SW480 (cell line): Measurements from ENCODE around the gene FAM83B.
A peak's percentile ranks its signal among the peaks of the same experiment; 100 is the strongest.
"Not testable (repeated sequence)": the region's sequence is repeated elsewhere in the genome, so short reads cannot be mapped to it uniquely, and the experiment has no call there.

Experiments used
- DNase-seq: peaks from one replicate; pipeline ENCODE4 v3.0.0-alpha.2; 2016; ENCODE audit warnings: low spot score

Gene FAM83B

DNA sequence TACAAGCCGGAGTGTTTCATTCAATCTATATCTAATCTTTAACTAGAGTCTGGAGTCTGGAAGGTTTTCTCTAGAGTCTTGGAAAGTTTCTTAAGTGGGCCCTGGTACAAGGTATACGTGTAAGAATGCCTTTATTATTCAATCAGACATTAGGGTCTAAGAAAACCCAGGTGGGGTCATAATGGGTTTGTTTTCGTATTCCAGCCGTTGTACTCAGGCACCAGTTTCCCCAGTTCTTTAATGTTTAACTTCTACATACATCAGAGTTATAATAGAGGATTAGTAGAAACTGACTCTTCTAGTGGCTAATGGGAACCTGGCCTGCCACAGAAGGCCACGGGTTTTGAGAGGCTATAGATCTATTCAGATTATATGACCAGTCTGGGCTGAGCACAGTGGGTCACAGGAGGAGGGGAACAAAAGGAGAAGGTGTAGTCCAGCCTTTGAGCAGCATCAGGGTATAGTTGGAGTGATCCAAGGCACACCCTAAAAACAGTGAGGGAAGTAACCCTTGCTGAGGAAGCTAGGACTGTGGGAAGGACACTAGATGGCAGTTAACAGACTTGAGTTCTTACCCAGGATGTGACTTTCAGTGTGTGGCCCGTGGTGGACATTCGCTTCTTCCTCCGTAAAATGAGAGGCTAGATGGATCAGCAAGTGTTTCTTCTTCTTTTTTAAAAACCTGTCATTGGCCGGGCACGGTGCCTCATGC, 15.5 kb downstream of the FAM83B start:
- no peak for DNase-seq

DNA sequence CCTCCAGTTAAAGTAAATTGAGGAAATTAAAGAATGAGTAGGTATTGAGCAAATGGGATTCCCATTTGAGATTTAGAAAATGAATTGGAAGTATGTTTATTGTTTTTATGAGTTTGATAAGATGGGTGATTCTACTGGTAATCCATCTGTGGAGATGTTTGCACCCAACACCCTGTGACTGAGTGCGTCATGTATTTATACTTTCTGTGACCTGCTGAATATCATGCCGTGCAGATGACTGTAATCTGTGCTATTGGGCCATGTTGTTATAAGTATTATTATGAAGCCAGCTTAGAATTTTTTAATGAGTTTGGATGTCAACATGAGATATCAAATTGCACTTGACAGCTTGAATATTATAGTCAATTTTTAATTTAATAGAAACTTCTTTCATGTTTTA, 17.7 kb downstream of the FAM83B start:
- no peak for DNase-seq

DNA sequence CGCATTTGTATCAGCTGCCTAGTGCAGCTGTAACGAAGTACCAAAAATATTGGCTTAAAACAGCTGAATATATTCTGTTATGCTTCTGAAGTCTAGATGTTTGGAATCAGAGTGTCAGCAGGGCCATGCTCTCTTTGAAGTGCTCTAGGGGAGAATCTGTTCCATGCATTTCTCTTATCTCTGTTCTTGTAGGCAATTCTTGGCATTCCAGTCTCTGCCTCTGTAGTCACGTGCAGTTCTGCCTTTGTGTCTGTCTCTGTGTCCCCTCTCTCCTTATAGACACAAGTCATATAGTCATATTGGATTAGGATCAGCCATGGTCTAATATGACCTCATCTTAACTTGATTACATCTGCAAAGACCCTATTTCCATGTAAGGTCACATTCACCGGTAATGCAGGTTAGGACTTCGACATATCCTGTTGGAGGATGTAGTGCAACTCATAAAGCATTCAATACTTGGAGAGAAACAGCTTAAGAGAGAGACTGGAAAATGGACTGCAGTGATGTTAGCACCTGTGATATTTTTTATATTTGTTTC, 18.6 kb downstream of the FAM83B start:
- no peak for DNase-seq

DNA sequence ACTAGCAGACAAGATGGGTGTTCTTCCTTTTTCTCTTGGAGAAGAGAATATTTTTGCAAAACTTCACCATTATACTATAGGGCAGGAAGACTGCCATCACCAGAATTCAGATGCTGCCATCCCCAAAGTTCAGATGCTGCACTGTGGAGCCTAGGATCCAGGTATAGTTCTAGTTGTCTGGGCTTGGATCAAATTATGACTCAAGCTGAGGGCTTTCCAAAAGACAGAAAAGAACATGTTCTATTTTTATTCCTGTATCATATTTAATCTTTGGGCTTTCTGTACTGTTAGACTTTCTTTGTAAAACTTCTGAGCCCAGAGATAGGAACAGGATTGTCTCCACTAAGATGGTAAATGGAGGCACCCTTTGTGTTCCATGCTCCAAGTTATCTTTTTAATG, 22.0 kb downstream of the FAM83B start:
- DNase-seq = no peak

DNA sequence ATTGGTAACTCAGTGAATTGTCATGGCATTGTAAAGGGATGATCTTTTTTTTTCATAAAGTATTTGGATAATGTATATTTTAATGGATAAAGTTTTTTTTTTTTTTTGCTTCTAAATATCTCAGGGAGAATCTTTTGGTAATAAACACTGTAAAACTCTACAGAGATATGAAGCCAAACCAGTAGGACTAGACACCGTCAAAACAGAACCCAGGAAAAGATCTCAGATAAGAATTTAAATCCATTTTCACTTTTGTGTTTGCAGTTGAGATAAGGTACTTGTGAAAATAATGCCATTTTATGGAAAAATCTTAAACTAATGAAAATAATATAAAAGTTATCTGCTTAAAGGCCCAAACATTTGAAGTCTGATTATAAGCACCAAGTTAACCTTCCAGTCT, 27.0 kb downstream of the FAM83B start:
- DNase-seq = no peak

DNA sequence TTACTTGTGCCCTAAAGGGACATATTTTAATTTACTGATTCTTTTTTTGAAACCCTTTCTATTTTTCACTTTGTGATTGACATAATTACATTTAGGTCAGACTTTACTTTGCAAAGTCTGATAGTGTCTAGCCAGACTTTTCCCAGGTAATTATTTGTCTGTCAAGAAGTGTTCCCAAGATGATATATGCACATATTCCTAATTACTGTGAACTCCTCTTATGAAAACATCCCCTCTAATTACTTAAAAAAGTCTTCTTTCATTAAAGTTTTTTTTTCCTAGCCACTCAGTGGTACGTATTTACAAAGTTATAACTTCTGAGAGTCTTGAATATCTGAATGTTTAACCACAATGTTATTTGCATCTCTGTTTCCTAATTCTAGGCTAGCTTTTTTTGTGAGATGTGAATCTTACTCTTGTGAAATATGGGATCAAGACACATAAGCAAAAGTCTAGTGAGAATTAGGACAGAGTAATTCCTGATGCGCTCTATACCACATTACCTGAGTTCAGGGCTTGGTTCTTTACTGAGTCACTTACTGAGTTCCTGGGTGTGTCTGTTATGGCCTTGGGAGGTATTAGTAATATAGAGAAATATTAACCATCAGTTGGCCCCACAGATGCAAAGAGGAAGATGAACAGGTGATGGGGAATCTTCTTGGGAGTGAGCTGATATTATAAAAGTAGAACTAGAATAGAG, 27.9 kb downstream of the FAM83B start:
- peak; percentile 33 for DNase-seq

DNA sequence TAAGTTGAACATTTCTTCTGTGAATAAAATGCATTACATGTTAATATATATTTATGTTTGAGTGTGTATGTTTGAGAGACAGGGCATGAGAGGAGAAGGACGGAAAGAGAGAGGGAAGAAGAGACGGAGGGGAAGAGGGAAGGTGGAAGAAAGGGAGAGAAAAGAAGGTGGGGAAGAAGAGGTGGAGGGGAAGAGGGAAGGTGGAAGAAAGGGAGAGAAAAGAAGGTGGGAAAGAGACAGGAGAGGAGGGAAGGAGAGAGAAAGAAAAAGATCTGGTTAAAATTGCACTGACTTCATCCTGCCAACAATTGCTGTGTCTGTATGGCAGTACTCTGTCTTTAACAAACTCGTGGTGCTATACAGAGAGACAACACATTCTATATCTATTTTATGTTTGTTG, 29.0 kb downstream of the FAM83B start:
- no peak for DNase-seq

DNA sequence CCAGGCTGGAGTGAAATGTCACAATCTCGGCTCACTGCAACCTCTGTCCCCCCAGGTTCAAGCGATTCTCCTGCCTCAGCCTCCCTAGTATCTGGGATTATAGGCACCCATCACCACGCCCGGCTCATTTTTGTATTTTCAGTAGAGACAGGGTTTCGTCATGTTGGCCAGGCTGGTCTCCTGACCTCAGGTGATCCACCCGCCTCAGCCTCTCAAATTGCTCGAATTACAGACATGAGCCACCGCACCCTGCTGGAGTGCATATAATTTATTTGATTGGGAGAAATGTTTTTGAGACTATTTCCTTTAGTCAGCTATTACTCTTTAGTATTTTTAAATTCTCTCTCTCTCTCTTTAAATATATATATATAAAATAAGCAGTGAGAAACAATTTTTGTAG, 29.8 kb downstream of the FAM83B start:
- DNase-seq = no peak

DNA sequence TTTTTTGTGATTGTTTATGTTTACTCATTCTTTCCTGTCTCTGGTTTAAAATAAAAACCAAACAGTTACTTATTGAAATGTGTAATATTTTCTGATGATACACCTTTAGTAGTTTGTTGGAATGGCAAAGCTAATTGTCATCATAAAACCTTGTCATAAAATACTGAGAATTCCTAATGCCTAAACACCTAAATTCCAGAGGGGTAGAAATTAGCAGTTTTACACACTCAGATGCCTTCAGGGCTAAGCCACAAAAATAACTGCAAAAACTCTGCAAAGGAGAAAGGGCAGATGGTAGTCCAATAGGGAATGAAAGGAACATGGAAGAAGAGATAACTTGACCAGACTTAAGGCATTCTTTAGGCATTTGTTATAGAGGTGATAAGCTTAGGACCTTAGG, 30.3 kb downstream of the FAM83B start:
- DNase-seq = no peak

DNA sequence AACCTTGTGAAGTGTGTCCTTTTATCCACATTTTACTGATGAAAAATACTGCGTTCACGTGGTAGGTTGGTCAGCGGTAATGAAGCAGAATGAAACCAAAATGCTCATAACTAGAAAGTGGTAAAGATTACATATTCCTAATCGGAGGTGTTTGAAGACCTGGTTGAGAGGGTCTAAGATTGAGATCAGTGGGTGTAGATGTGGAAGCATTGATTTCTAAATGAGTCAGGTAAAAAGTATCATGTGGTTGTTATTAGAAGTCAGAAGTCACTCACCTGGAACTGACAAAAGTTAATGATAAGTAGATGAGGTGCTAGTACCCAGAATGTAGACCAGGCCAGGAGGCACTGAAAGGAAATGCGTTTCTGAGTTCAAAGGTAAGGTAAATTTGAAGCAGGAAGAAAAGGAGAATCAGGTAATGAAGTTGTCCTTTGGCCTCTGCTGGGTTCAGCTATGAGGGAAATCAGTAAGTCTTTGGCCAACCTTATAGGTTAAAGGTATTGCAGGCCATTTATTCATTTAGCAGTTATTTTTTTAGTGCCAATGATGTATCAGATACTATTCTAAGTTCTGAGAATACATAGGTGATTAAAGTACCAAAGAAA, 31.2 kb downstream of the FAM83B start:
- no peak for DNase-seq

DNA sequence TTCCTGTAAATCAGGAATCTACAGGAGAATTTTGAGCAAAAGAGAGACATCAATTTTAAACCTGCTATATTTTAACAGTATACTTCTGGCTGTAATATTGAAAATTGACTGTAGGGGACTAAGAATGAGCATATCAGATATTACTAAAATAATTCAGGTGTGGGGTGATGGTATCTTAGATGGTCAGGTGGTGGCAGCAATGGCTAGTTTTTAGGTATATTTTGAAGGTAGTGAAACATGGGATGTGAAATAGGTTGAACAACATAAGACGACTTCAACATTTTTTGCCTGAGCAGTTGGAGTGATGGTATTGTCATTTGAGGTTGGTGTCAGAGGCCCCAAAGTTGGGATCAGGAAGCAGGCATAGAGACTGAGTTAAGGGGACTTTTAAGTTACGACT, 32.1 kb downstream of the FAM83B start:
- peak; percentile 24 for DNase-seq

DNA sequence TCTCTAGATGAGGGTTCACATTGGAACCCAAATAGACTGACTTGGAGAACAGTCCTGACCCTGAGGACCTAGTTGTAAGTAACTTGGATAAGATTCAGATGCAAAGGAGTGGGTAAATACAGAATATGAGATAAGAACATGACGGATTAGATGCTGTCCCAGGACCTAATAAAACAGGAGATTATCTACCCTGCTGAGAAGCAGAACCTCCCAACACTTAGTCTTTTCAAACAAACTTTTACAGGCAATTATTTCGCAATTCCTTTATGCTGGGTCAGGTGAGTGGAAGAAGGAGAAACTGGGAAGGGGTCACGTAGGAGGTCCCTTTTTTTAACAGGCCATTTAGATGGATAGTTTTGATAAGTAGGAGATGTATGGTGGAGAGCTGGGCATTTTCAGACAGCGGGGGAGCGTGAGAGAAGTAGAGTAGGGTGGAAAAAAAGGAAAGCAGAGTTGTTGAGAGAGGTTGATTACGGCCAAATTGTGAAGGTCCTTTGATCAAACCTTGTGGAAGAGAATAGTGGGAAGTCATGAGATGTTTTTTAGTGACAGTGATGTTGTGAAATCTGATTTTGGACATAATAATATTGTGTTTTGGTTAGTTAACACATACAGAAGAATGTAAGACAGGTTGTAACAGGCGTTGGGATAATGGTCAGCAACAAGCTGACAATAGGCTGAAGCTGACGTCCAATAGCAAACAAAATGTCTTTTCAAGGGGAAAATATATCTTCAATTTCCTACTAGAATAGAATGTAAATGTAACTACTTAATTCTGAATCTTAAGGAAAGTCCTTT, 32.8 kb downstream of the FAM83B start:
- DNase-seq = no peak

DNA sequence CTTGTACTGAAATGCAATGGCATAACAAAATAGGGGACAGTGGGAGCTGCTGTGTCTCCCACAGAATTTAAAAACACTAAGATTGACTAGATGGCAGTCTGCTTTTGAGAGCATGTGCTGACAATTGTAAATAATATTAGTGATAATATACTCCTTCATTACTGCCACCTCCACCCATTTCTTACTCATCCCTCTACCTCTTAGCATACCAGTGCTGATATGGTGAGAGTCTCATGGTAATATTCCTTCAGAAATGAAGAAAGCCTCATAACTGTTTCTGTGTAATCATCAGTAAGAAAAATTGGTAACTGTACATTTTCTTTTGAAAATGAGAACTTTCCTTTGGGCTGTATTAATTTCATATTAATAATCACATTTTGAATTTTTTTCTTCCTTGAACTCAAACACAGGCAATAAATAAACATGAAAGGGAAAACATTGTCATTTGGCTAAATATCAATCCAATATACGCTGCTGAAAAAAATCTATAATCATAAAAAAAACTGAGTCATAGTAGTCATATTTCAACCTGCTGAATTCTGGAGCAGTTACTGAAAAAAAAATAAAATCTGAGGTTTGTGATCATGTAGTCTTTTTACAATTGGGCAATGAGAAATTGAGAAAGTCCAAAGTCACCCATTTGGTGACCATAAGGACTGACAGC, 34.6 kb downstream of the FAM83B start:
- DNase-seq = no peak

DNA sequence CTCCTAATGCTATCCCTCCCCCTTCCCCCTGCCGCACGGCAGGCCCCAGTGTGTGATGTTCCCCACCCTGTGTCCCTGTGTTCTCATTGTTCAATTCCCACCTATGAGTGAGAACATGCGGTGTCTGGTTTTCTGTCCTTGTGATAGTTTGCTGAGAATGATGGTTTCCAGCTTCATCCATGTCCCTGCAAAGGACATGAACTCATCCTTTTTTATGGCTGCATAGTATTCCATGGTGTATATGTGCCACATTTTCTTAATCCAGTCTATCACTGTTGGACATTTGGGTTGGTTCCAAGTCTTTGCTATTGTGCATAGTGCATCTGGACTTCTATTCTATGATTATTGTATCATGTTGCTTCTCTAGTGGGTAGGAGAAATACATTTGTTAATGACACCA, 35.3 kb downstream of the FAM83B start:
- not testable (repeated sequence) for DNase-seq

DNA sequence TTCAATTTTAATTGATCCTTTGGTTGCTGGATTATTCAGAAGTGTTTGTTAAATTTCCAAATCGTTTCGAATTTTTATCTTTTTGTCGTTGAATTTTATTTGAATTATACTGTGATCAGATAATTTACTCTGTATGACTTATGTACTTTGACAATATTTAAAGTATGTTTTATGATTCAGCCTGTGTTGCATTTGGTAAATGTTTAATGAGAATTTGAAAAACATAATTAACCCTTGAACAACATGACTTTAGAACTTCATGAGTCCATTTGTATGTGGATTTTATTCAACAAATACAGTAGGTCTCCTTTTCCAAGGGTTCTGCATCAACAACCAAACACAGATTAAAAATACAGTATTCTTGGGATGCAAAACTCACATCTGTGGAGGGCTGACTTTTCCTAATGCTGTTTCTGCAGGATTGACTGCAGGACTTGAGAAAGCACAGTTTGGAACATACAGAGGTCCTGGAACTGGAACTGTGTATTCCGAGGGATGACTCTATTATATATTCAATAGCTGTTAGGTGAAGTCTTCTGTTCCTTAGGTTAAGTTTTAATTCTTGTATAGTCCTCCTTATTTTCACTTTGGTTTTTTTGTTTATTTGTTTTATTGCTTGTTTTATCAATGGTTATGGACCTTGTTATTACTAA, 40.5 kb downstream of the FAM83B start:
- no peak for DNase-seq

DNA sequence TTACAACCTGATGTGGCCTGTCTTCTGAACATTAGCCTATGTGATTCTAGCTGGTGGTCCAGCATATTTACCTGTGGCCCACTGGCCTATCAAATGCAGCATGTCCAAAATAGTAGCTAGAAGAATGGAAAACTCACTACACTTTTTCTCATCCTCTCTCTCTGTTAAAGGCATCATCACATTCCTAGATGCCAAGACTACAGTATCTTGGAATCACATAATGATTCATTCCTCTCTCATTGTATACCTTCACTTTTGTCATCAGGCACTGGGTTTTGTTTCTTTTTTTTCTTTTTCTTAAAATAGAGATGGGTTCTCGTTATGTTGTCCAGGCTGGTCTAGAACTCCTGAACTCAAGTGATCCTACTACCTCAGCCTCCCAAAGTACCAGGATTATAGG, 45.0 kb downstream of the FAM83B start:
- DNase-seq = no peak

DNA sequence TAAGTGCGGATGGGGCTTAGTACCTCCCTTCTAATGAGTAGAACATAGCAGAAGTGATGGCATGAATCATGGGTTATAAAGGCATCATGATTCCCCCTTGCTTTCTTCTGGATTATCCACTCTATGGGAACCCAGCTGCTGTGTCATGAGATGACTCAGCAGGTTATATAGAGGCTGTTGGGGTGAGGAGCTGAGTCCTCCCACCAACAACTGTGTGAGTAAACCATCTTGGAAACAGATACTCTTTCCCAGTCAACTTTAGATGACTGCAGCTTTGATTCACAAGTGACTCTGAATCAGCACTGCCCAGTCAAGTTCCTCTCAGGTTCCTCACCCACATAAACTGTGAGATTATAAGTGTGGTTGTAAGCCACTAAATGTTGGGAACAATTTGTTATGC, 46.3 kb downstream of the FAM83B start:
- no peak for DNase-seq

DNA sequence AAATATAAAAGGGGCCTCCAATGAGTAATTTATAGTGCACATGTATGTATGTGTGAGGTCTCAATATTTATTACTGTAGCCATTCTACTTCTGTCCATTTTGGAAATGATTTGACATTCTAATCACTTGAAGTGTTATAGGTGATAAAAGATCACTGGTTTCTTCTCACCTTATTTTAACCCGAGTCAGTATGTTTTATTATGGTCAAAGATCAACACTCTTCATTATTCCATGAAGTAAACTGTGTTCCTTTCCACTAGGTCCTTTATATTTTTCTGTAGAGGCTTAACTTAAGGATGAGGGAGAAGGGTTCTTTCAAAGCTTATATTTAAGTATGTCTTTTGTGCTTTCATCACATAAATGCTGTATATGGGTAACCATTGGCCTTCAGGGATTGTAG, 47.2 kb downstream of the FAM83B start:
- DNase-seq = no peak

DNA sequence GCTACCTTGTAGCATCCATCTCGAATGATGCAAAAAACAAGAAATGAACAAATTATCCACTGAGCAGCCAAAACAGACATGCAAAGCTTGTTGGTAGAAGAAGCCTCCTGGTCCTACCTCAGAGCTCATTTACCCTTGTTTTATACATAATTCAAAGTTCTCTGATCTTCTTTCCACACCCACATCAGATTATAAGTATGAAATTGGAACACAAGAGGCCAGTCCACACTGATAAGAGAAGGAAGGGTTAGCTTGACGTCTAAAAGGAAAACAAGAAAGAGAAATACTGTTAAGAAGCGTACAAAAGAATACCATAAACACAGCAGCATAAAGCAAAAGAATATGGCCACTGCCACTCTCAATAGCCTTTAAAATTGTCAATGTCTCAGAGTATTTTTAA, 49.7 kb downstream of the FAM83B start:
- no peak for DNase-seq

DNA sequence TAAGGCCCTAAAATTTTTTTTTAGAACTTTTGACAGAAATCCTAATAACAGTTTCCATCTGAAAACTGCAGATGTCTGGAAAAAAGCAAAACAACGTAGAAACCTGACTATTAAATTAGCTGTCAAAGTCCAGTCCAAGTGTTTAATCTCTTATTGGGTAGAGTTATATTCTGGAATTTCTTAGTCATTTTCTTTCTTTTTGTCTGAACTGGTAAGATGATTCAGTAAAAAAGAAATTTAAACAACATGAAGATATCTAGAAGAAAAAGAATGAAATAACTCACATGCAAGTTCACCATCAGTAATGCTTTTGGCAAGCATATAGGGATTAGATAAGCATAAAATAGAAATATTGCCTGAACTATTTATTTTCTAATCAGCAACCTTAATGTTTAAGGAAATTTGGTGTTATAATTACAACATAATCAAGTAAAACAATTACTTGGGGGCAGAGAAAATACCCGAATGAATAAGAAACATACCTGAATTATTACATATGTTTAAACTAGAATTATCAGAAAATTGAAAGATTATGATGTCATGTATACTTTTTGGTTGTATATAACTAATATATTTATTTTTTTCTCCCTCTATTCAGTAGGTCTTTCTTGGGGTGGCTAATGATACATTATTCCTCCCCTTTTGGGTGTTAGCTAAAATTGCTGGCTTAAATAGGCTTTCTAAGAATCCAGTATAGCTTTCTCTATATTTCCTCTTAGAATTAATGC, 51.1 kb downstream of the FAM83B start:
- DNase-seq = no peak

DNA sequence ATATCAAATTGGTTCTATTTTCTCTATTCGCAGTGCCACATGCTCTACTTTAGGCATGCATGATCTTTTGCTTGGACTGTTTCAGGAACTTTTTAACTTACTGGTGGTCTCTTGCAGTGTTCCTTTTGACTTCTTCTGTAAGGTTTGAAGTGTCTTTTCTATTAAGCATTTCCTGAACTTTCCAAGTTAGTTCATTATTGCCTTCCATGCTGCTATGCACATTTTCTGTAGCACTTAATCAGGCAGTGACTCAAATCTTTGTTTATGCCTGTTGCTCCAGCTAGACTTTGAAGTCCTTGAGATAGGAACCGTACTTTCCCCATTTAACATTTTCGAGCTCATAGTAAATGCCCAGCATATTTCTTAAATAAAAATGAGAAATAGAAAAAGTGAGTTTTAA, 52.2 kb downstream of the FAM83B start:
- DNase-seq = no peak
